Osteocyte (in vitro differentiated cells): Measurements from ENCODE around the gene PRR20D. TPM values are rescaled to one million over a fixed set of nuclear protein-coding genes. Genes with fewer than 3 reads are reported as not detected.
"Not testable (repeated sequence)": the region's sequence is repeated elsewhere in the genome, so short reads cannot be mapped to it uniquely, and the experiment has no call there.

Experiments used
- DNase-seq: peaks from one replicate; pipeline ENCODE4 v3.0.0; 2021; ENCODE audit warnings: mixed read lengths; ENCODE audit not compliant: unreplicated experiment; ENCODE audit errors: extremely low spot score
- H3K27ac Mint-ChIP-seq: one replicate; pipeline ENCODE4 v1.8.0; 2021; ENCODE audit warnings: mild to moderate bottlenecking, mixed read lengths; ENCODE audit not compliant: unreplicated experiment
- H3K27me3 Mint-ChIP-seq: one replicate; pipeline ENCODE4 v1.8.0; 2021; ENCODE audit warnings: mixed read lengths; ENCODE audit not compliant: unreplicated experiment
- H3K36me3 Mint-ChIP-seq: one replicate; pipeline ENCODE4 v1.8.0; 2021; ENCODE audit warnings: mixed read lengths; ENCODE audit not compliant: unreplicated experiment
- H3K4me1 Mint-ChIP-seq: one replicate; pipeline ENCODE4 v1.8.0; 2021; ENCODE audit warnings: mixed read lengths; ENCODE audit not compliant: unreplicated experiment
- H3K4me3 Mint-ChIP-seq: one replicate; pipeline ENCODE4 v1.8.0; 2021; ENCODE audit warnings: mild to moderate bottlenecking, moderate library complexity, mixed read lengths; ENCODE audit not compliant: unreplicated experiment
- H3K9me3 Mint-ChIP-seq: one replicate; pipeline ENCODE4 v1.8.0; 2021; ENCODE audit warnings: mixed read lengths; ENCODE audit not compliant: unreplicated experiment
- CTCF ChIP-seq: fragments of 200-600 bp; sonication (generic); IDR thresholded peaks from 2 replicates; pipeline ENCODE4 v1.5.0; 2021; ENCODE audit warnings: antibody characterized with exemption, mild to moderate bottlenecking, moderate library complexity
- long read RNA-seq: library from polyadenylated mRNA; unstranded; transcript quantifications from one replicate; pipeline ENCODE4 v2.0.0, GENCODE V29; 2021
- total RNA-seq: library from RNA; stranded (reverse); gene quantifications from 2 replicates; pipeline ENCODE4 v1.2.1, GENCODE V29; 2021

Gene PRR20D
- not detected in 2 replicates for total RNA-seq
- long read RNA-seq: 0 reads

DNA sequence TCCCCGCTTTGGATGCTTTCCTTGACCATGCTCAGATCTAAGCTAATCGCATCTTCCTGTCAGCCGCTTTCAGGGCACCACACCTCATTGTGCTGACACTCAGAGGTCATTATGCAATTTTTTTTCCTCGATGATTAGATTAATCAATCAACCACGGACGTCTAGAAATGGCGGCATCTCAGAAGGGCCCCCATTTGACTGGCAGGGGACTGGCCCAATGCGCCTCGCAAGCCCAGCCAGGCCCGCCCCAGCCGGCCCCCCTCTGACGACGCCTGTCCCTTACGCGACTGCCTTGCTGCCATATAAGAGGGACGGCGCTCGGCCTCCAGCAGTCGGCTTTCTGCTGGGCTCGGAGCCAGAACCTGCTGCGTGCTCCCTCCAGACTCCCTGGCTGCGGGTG, at the start of gene PRR20D:
Gene PRR20D (plus strand): TSS at position 301 of the 400 bp plus-strand sequence. CDS start 387 bp downstream, outside the sequence.
- H3K4me3 Mint-ChIP-seq, DNase-seq, H3K27me3 Mint-ChIP-seq, H3K36me3 Mint-ChIP-seq, H3K9me3 Mint-ChIP-seq, H3K4me1 Mint-ChIP-seq, H3K27ac Mint-ChIP-seq: not testable (repeated sequence)

GRCh38 chr13:57114945-57115344, 45.5 kb upstream of the PRR20D start:
- Mint-ChIP-seq H3K4me1 (no peaks in the 10 kb centered on the region), H3K36me3 (no peaks in the 10 kb centered on the region), H3K9me3 (peaks cover 43% of the 10 kb centered on the region), H3K4me3 (no peak overlapping the region), H3K27ac (no peak overlapping the region), H3K27me3 (no peaks in the 10 kb centered on the region)
- no peak for TF ChIP-seq CTCF
- no peak for DNase-seq

DNA sequence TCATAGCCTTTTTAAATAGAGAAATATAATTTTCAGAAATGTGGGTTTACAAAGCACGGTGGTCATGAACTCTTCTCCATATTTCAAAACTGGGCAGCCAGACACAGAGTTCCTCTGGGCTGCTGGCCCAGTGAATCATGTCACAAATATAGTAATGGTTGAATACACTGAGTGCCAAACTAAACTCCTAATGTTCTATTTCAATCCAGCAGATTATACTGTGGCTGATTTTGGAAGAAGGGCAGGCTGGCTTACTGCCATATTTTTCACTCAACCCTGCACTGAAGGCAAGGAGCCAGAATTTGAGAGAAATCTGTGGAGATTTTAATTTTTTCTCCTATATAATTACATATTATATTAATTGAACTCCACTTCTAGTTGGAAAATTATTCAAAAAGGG, 36.8 kb upstream of the PRR20D start:
- H3K27me3 Mint-ChIP-seq: no peaks in the 10 kb centered on the region
- no peak overlapping the region for H3K4me3 Mint-ChIP-seq
- no peaks in the 10 kb centered on the region for H3K36me3 Mint-ChIP-seq
- H3K27ac Mint-ChIP-seq: no peak overlapping the region
- no peak for TF ChIP-seq CTCF
- H3K9me3 Mint-ChIP-seq: peaks cover 4% of the 10 kb centered on the region
- DNase-seq: no peak
- H3K4me1 Mint-ChIP-seq: no peaks in the 10 kb centered on the region

GRCh38 chr13:57128909-57129308, 31.5 kb upstream of the PRR20D start:
- H3K27ac Mint-ChIP-seq: no peak overlapping the region
- H3K36me3 Mint-ChIP-seq: no peaks in the 10 kb centered on the region
- no peak for TF ChIP-seq CTCF
- H3K9me3 Mint-ChIP-seq: peaks cover 23% of the 10 kb centered on the region
- no peaks in the 10 kb centered on the region for H3K4me1 Mint-ChIP-seq
- no peak overlapping the region for H3K4me3 Mint-ChIP-seq
- H3K27me3 Mint-ChIP-seq: no peaks in the 10 kb centered on the region
- DNase-seq: no peak

DNA sequence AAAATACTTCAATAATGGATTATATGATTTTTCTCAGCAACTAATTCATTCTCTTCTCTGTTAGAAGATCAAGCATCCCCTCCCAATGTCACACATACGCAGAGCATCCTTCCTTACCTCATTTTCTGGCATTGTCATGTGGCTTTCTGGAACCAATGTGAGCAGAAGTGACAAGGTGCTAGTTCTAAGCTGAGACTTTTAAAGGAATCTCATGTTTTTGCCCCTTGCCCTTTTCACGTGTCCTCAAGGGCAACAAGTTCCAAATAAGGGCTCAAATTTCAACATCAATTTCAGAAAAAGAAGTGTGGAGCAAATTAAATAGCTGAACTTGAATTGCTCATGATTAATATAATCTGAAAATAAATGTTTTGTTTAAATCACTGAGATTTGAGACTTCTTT, 24.3 kb upstream of the PRR20D start:
- Mint-ChIP-seq H3K27me3 (no peaks in the 10 kb centered on the region), H3K4me3 (no peak overlapping the region), H3K9me3 (peaks cover 34% of the 10 kb centered on the region), H3K36me3 (no peaks in the 10 kb centered on the region), H3K4me1 (no peaks in the 10 kb centered on the region), H3K27ac (no peak overlapping the region)
- no peak for TF ChIP-seq CTCF
- DNase-seq: no peak

DNA sequence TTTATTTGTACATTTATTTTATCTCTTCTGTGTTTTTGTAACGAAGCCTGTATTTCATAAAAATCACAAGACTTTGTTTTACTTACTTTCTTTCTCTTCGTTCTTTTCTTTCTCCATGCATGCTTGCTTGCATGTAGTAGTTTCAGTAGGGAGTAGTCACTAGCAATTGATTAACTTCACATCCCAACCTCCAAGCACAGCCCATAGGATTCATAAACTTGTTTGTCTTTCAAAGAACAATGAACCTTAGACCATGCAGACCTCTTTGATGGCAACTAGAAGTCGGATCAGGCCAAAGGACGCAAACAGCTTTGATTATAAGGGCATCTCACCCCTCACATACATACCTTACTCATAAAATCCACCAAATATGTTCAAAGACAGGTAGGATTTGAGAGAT, 22.8 kb upstream of the PRR20D start:
- Mint-ChIP-seq H3K27me3 (no peaks in the 10 kb centered on the region), H3K36me3 (no peaks in the 10 kb centered on the region), H3K9me3 (peaks cover 21% of the 10 kb centered on the region), H3K4me1 (no peaks in the 10 kb centered on the region), H3K4me3 (no peak overlapping the region), H3K27ac (no peak overlapping the region)
- no peak for DNase-seq
- TF ChIP-seq CTCF: no peak
